Measurements from ENCODE around the gene GDPD5.

The GDPD5 gene

GRCh38 chr11:75567971-75568370 lies 42.2 kb upstream of the GDPD5 start:
- no peaks in the 10 kb centered on the region for H3K9me3 ChIP-seq (ENCODE audit: insufficient read depth, low read length, severe bottlenecking)
- DNase-seq, result no peak
- H3K4me2 ChIP-seq (ENCODE audit: insufficient read depth, low read length), result no peak overlapping the region
- H3K4me1 ChIP-seq (ENCODE audit: insufficient read depth, low read length), result peaks cover 16% of the 10 kb centered on the region
- H4K20me1 ChIP-seq (ENCODE audit: insufficient read depth, low read length), result no peaks in the 10 kb centered on the region
- H3K4me3 ChIP-seq (ENCODE audit: low read depth in 1 of 2, low read length in 2 of 2), result no peak overlapping the region
- peaks cover 57% of the 10 kb centered on the region for H3K36me3 ChIP-seq (ENCODE audit: insufficient read depth, low read length)
- H2AFZ ChIP-seq (ENCODE audit: low read depth, low read length), result no peak overlapping the region
- H3K79me2 ChIP-seq (ENCODE audit: insufficient read depth, low read length), result peaks cover 19% of the 10 kb centered on the region
- ATAC-seq (ENCODE audit: insufficient read depth, low read depth), result no peak
- H3K27ac ChIP-seq (ENCODE audit: low read length), result no peak overlapping the region
- no peak overlapping the region for H3K9ac ChIP-seq (ENCODE audit: low read depth, low read length)
- TF ChIP-seq CTCF (IDR thresholded peaks at IDR 0.05; ENCODE audit: borderline replicate concordance, extremely low read depth, low read length, poor library complexity, severe bottlenecking) (no peak), EZH2 (IDR thresholded peaks at IDR 0.05; ENCODE audit: borderline replicate concordance, low read depth, low read length, severe bottlenecking) (no peak)
- H3K27me3 ChIP-seq (ENCODE audit: insufficient read depth, low read length, poor library complexity), result no peaks in the 10 kb centered on the region

- H3K27ac ChIP-seq (ENCODE audit: low read length), result no peak overlapping the region
- peaks cover 25% of the 10 kb centered on the region for H3K79me2 ChIP-seq (ENCODE audit: insufficient read depth, low read length)
- no peak overlapping the region for H2AFZ ChIP-seq (ENCODE audit: low read depth, low read length)
- ATAC-seq (ENCODE audit: insufficient read depth, low read depth) (no peak), DNase-seq (no peak)
- H3K9me3 ChIP-seq (ENCODE audit: insufficient read depth, low read length, severe bottlenecking), result no peaks in the 10 kb centered on the region
- no peak for TF ChIP-seq CTCF (IDR thresholded peaks at IDR 0.05; ENCODE audit: borderline replicate concordance, extremely low read depth, low read length, poor library complexity, severe bottlenecking)
- H3K27me3 ChIP-seq (ENCODE audit: insufficient read depth, low read length, poor library complexity), result peaks cover 1% of the 10 kb centered on the region
- H3K4me3 ChIP-seq (ENCODE audit: low read depth in 1 of 2, low read length in 2 of 2), result no peak overlapping the region
- peaks cover 49% of the 10 kb centered on the region for H3K36me3 ChIP-seq (ENCODE audit: insufficient read depth, low read length)
- no peak overlapping the region for H3K4me2 ChIP-seq (ENCODE audit: insufficient read depth, low read length)
- H3K9ac ChIP-seq (ENCODE audit: low read depth, low read length), result no peak overlapping the region
- H4K20me1 ChIP-seq (ENCODE audit: insufficient read depth, low read length), result no peaks in the 10 kb centered on the region
- H3K4me1 ChIP-seq (ENCODE audit: insufficient read depth, low read length), result peaks cover 22% of the 10 kb centered on the region
These were observed 41.1 kb upstream of the GDPD5 start for GRCh38 chr11:75566763-75567279.

- Histone ChIP-seq H3K4me1 (ENCODE audit: insufficient read depth, low read length) (peaks cover 29% of the 10 kb centered on the region), H3K27ac (ENCODE audit: low read length) (no peak overlapping the region), H3K4me2 (ENCODE audit: insufficient read depth, low read length) (no peak overlapping the region), H3K9ac (ENCODE audit: low read depth, low read length) (no peak overlapping the region), H3K36me3 (ENCODE audit: insufficient read depth, low read length) (peaks cover 42% of the 10 kb centered on the region), H2AFZ (ENCODE audit: low read depth, low read length) (no peak overlapping the region), H3K9me3 (ENCODE audit: insufficient read depth, low read length, severe bottlenecking) (no peaks in the 10 kb centered on the region), H3K79me2 (ENCODE audit: insufficient read depth, low read length) (peaks cover 25% of the 10 kb centered on the region), H3K4me3 (ENCODE audit: low read depth in 1 of 2, low read length in 2 of 2) (no peak overlapping the region), H3K27me3 (ENCODE audit: insufficient read depth, low read length, poor library complexity) (peaks cover 6% of the 10 kb centered on the region), H4K20me1 (ENCODE audit: insufficient read depth, low read length) (no peaks in the 10 kb centered on the region)
- no peak for TF ChIP-seq EZH2 (IDR thresholded peaks at IDR 0.05; ENCODE audit: borderline replicate concordance, low read depth, low read length, severe bottlenecking)
- TF ChIP-seq CTCF (IDR thresholded peaks at IDR 0.05; ENCODE audit: borderline replicate concordance, extremely low read depth, low read length, poor library complexity, severe bottlenecking), result no peak
- no peak for ATAC-seq (ENCODE audit: insufficient read depth, low read depth)
- peak; percentile 40 for DNase-seq
These were observed 40.4 kb upstream of the GDPD5 start for GRCh38 chr11:75565916-75566762.
